Right cardiac atrium (tissue), 5 donors: ENCODE results near the gene PRDM16. TPM values are rescaled to one million over a fixed set of nuclear protein-coding genes. Genes with fewer than 3 reads are reported as not detected.

Source experiments
- ATAC-seq, 2 donors: fragments of 200-7000 bp; cut with Tn5 transposase; one replicate each; pipeline versions ENCODE4 v1.8.0 to v1.9.1; 2020; ENCODE audit warnings: moderate library complexity in 2 of 2, mild to moderate bottlenecking in 1 of 2
- DNase-seq, 3 donors: peaks; one replicate each; pipeline ENCODE4 v3.0.0-alpha.2; 2020
- H3K27ac ChIP-seq: one replicate; pipeline ENCODE4 v1.5.1; 2013; ENCODE audit warnings: mild to moderate bottlenecking, low read length, control low read depth, moderate library complexity
- H3K27me3 ChIP-seq: one replicate; pipeline ENCODE4 v1.6.1; 2013; ENCODE audit not compliant: control insufficient read depth, insufficient read depth
- H3K4me1 ChIP-seq: one replicate; pipeline ENCODE4 v1.6.1; 2013; ENCODE audit warnings: low read length; ENCODE audit not compliant: control insufficient read depth, insufficient read depth
- H3K4me3 ChIP-seq: one replicate; pipeline ENCODE4 v1.5.1; 2013; ENCODE audit warnings: low read length, control low read depth
- H3K9me3 ChIP-seq: one replicate; pipeline ENCODE4 v1.6.1; 2013; ENCODE audit warnings: low read length; ENCODE audit not compliant: control insufficient read depth
- WGBS: extraction: QIAGEN DNeasy Blood & Tissue Kit; methylation state at CpG from one replicate; pipeline ENCODE4 v1.1.7; 2013; 5-methylcytosine and 5-hydroxymethylcytosine counted together
- intact Hi-C, 4 donors: fragments of 100-400 bp; cut with DNase I; formaldehyde crosslinking; loops; one replicate each; pipeline versions ENCODE4 v1.11.0 to v1.14.0; 2022 to 2023
- polyA plus RNA-seq: library from polyadenylated mRNA; stranded (reverse); fragments of 200-250 nt; gene quantifications from one replicate; pipeline ENCODE4 v1.2.3, GENCODE V29; 2013
- total RNA-seq, 4 donors: library from RNA; stranded (reverse); fragmentation: NEBNext Ultra II Directional; extraction: Animal tissue kit (Norgen Biotek cat#: 25700); gene quantifications; one replicate each; pipeline ENCODE4 v1.2.1, GENCODE V29; 2021
- donor health status: healthy with polysubstance abuse.
- donor health status: DM: no; HTN: yes; CAD: no.
- donor health status: DM: no; HTN: no; CAD: no.
- donor health status: DM: no; HTN: yes; CAD: no; lungs with severe emphysema.
- donor health status: DM: yes; HTN: yes; CAD: no.

PRDM16 gene
- total and polyA plus RNA-seq, 5 donors, result 1.1 to 2.9 (median 1.9) TPM

GRCh38 chr1:3417082-3417739 lies 348.2 kb downstream of the PRDM16 start:
- no peaks in the 10 kb centered on the region for H3K4me1 ChIP-seq
- intact Hi-C loops, result loop anchor here in 2 of 4 donors (10.0 kb wide), 3 partner anchors 352 to 592 kb away; partner anchors contain the start of gene PRDM16 (in 1 of the 2)
- no peak overlapping the region for H3K4me3 ChIP-seq
- H3K27me3 ChIP-seq, result no peaks in the 10 kb centered on the region
- WGBS, result 87% methylated on average over 6 of the region's 6 CpGs
- no peaks in the 10 kb centered on the region for H3K9me3 ChIP-seq
- peak in 1 of 3 donors; percentile 29 for DNase-seq
- ATAC-seq, result no peak
- H3K27ac ChIP-seq, result no peak overlapping the region

GRCh38 chr1:3417934-3418333 lies 348.9 kb downstream of the PRDM16 start:
- ATAC-seq (no peak), DNase-seq (no peak)
- Histone ChIP-seq H3K9me3 (no peaks in the 10 kb centered on the region), H3K4me3 (no peak overlapping the region), H3K4me1 (no peaks in the 10 kb centered on the region), H3K27ac (no peak overlapping the region), H3K27me3 (no peaks in the 10 kb centered on the region)
- 85% methylated on average over 9 of the region's 9 CpGs for WGBS
- intact Hi-C loops, result loop anchor here in 2 of 4 donors (10.0 kb wide), 3 partner anchors 353 to 593 kb away; partner anchors contain the start of gene PRDM16 (in 1 of the 2)

GRCh38 chr1:3418600-3418999 lies 349.6 kb downstream of the PRDM16 start:
- intact Hi-C loops, result loop anchor here in 2 of 4 donors (10.0 kb wide), 3 partner anchors 354 to 594 kb away; partner anchors contain the start of gene PRDM16 (in 1 of the 2)
- no peaks in the 10 kb centered on the region for H3K9me3 ChIP-seq
- H3K4me1 ChIP-seq, result no peaks in the 10 kb centered on the region
- WGBS, result 90% methylated on average over 8 of the region's 8 CpGs
- no peak overlapping the region for H3K4me3 ChIP-seq
- no peaks in the 10 kb centered on the region for H3K27me3 ChIP-seq
- DNase-seq (peak in 1 of 3 donors; percentile 32), ATAC-seq (no peak)
- H3K27ac ChIP-seq, result no peak overlapping the region

GRCh38 chr1:3419415-3420204 lies 350.6 kb downstream of the PRDM16 start:
- Histone ChIP-seq H3K9me3 (no peaks in the 10 kb centered on the region), H3K4me3 (no peak overlapping the region), H3K4me1 (no peaks in the 10 kb centered on the region), H3K27me3 (no peaks in the 10 kb centered on the region), H3K27ac (no peak overlapping the region)
- intact Hi-C loops, result loop anchor here (5.0 to 10.0 kb wide), 8 partner anchors 355 to 1005 kb away; partner anchors contain the start of genes PEX10 (in 1 of the 4) and PRDM16 (in 1 of the 4)
- 78% methylated on average over 15 of the region's 15 CpGs for WGBS
- no peak for ATAC-seq
- DNase-seq, result peak in 1 of 3 donors; percentile 33

- no peaks in the 10 kb centered on the region for H3K4me1 ChIP-seq
- no peak for ATAC-seq
- intact Hi-C loops, result loop anchor here in 3 of 4 donors (5.0 to 10.0 kb wide), 5 partner anchors 408 to 1006 kb away; partner anchors contain the start of gene PEX10 (in 1 of the 3)
Measured at GRCh38 chr1:3420218-3420951, 351.4 kb downstream of the PRDM16 start.

DNA sequence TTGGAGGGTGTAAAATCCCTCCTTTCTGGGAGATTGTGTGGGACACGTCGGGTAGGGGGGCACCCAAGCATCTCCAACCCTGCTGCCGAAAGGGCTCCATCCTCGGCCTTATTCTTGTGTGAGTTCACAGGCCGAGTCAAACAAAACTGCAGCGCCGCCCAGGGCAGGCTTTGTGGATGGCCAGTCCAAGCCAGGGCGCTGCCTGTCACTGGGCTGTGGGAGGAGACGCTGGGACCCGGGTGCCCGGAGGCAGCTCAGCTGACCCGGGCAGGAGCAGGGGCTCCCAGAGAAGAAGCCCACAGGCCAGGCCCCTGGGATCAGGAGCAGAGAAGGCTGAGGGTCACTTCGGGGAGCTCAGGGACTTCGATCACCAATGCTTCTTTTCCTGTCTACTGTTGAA lies 353.6 kb downstream of the PRDM16 start:
- H3K9me3 ChIP-seq, result no peaks in the 10 kb centered on the region
- peak overlapping the region; percentile 8 for H3K27ac ChIP-seq
- intact Hi-C loops, result loop anchor here in 3 of 4 donors (5.0 to 10.0 kb wide), 5 partner anchors 410 to 1008 kb away; partner anchors contain the start of gene PEX10 (in 1 of the 3)
- H3K27me3 ChIP-seq, result no peaks in the 10 kb centered on the region
- DNase-seq, result peak in 1 of 3 donors; percentile 61
- no peaks in the 10 kb centered on the region for H3K4me1 ChIP-seq
- WGBS, result 88% methylated on average over 14 of the region's 14 CpGs
- ATAC-seq, result no peak
- H3K4me3 ChIP-seq, result no peak overlapping the region

More at GRCh38 chr1:3420218-3420951, 351.4 kb downstream of the PRDM16 start:
- DNase-seq, result peak in 1 of 3 donors; percentile 36
- Histone ChIP-seq H3K4me3 (no peak overlapping the region), H3K27ac (no peak overlapping the region), H3K27me3 (no peaks in the 10 kb centered on the region), H3K9me3 (no peaks in the 10 kb centered on the region)
- WGBS, result 88% methylated on average over 23 of the region's 23 CpGs

- DNase-seq, result peak; percentile 76 to 88 (median 87)
- H3K27me3 ChIP-seq, result no peaks in the 10 kb centered on the region
- no peaks in the 10 kb centered on the region for H3K4me1 ChIP-seq
- intact Hi-C loops, result loop anchor here in 3 of 4 donors (5.0 to 10.0 kb wide), 5 partner anchors 411 to 1009 kb away; partner anchors contain the start of gene PEX10 (in 1 of the 3)
- H3K4me3 ChIP-seq, result no peak overlapping the region
- peak overlapping the region; percentile 8 for H3K27ac ChIP-seq
- H3K9me3 ChIP-seq, result no peaks in the 10 kb centered on the region
- WGBS, result 35% methylated on average over 23 of the region's 23 CpGs
- ATAC-seq, result peak; percentile 84 to 85
Measured at GRCh38 chr1:3423245-3423829, 354.3 kb downstream of the PRDM16 start.

DNA sequence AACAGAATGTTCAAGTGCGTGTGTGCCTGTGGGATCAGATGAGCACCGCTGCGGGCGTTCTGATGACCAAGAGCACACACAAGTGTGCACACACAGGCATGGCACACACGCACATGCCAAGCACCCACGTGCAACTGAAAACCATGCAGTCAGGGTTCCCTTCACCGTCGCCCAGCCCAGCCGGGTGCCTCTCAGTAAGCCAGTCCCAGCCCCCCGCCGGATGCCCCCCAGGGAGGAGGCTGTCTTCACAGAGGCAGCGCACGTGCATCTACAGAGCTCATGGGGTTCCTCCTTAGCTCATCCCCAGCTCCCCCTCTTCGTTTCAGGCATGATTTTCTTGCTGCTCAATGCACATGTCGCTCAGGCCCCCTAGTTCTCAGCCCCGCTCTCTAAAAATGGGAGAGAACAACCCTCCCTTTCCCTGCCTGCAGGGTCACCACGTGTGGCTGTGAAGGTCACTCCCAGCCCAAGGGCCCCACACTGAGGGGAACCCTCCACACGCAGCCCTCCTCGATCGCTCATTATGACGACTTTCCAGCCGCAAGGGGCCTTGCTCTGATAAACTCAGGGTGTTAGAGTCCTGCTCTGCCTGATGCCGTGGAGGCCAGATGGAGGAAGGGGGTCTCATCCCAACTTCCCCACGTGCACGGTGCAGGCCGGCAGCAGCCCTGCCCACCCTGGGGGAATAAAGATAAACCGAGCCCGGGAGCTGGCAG lies 355.1 kb downstream of the PRDM16 start:
- intact Hi-C loops, result loop anchor here in 3 of 4 donors (5.0 to 10.0 kb wide), 5 partner anchors 412 to 1009 kb away; partner anchors contain the start of gene PEX10 (in 1 of the 3)
- H3K4me3 ChIP-seq, result no peak overlapping the region
- no peaks in the 10 kb centered on the region for H3K27me3 ChIP-seq
- peak overlapping the region; percentile 2 for H3K27ac ChIP-seq
- DNase-seq, result peak; percentile 30 to 65 (median 47)
- no peaks in the 10 kb centered on the region for H3K9me3 ChIP-seq
- no peaks in the 10 kb centered on the region for H3K4me1 ChIP-seq
- WGBS, result 67% methylated on average over 28 of the region's 28 CpGs
- no peak for ATAC-seq

DNA sequence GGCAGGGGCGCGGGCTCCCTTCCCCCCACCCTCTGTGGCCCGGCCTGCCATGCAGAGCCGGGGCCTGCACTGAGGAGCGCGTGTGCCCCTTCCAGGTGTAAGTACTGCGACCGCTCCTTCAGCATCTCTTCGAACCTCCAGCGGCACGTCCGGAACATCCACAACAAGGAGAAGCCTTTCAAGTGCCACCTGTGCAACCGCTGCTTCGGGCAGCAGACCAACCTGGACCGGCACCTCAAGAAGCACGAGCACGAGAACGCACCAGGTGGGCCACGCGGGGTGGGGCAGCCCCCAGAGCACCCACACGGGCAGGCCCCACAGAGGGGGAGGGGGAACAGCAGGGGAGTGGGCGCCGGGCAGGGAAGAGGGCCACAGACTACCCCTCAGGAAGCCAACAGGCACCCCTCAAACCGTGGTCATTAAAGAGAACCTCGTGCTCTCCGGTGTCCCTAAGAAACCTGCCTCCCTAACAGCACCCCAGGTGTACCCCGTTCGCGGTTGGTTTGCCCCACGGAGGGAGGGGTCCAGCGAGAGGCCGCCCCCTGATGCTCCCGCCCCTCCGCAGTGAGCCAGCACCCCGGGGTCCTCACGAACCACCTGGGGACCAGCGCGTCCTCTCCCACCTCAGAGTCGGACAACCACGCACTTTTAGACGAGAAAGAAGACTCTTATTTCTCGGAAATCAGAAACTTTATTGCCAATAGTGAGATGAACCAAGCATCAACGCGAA lies 356.6 kb downstream of the PRDM16 start:
- intact Hi-C loops, result loop anchor here in 2 of 4 donors (5.0 to 10.0 kb wide), 2 partner anchors 413 to 1011 kb away; partner anchors contain the start of gene PEX10 (in 1 of the 2)
- no peak for ATAC-seq
- H3K4me3 ChIP-seq, result no peak overlapping the region
- H3K4me1 ChIP-seq, result no peaks in the 10 kb centered on the region
- H3K27ac ChIP-seq, result no peak overlapping the region
- peak in 2 of 3 donors; percentile 33 to 63 for DNase-seq
- 92% methylated on average over 44 of the region's 44 CpGs for WGBS
- no peaks in the 10 kb centered on the region for H3K9me3 ChIP-seq
- H3K27me3 ChIP-seq, result no peaks in the 10 kb centered on the region
